HG02678 (cell line): Measurements from ENCODE around the gene CHST11.
"Not testable (repeated sequence)": the region's sequence is repeated elsewhere in the genome, so short reads cannot be mapped to it uniquely, and the experiment has no call there.

Experiments used
- ATAC-seq: cut with Tn5 transposase; IDR thresholded peaks from one replicate; pipeline ENCODE4 v1.9.1; 2021; ENCODE audit warnings: mild to moderate bottlenecking, moderate library complexity; ENCODE audit not compliant: unreplicated experiment

CHST11 gene

DNA sequence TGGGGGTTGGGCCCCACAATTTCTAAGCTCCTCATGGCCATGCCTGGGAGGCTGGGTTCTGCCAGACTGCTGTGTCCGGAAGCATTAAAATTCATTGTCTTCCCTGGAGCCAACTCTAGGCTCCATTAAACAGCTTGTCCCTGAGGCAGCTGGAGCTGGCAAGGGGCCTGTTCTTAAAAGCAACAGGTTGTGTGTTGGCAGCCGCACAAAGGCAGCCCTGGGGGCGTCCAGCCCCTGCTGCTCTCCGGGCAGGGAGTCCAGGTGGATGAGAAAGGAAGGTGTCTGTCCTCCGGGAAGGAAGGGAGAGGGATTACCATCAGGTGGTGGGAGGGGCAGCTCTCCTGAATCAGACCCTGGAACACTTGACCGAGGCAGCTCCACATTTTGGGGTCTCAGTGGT, 98.9 kb downstream of the CHST11 start:
- no peak for ATAC-seq

DNA sequence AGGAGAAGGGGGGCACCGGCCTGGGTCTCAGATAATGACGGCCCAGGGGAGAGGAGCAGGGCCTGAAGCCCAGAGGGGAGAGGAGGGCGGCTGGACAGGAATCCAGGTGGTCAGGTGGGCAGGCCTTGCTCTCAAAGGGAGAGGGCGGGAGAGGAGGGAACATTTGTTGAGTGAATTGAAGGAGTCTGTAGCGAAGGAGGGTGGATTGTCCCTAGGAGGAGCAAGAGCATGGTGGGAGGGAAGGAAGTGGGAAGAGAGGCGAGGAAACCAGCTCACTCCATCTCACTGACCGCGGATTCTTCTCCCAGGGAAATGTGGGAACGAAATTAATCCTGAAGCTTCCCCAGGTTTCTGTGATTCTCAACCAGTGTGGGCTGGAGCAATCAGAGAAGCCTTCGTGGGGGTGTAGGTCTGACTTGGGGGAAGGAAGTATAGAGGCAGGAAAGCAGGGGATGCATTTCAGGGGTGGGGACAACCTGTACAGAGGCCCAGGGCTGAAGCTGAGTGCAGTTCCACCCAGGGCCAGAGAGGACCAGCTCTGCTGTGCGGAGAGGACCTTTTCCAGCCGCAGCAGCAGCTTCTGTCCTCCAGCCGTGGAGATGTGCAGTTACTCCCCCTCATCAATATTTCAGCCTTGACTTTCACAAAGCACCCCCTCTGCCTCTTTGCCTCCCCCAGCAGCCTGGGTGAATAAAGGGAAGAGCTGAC, 100.9 kb downstream of the CHST11 start:
- ATAC-seq: no peak

DNA sequence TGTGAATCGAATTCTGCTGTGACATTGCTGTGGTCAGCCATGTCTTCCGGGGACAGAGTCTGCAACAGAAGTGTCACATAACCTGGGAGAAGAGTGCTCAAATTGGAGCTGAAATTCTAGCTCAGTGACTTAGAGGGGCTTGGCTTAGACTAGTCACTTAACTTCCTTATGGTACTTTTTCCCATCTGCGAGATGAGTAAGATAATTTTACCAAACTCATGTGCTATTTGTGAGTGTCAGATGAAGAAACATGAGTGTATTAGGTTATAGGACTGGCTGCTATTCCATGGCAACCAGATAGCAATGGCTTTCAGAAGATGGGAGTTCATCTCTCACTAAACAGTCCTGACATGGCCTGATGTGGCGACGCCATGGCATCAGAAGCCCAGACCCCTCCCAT, 104.1 kb downstream of the CHST11 start:
- no peak for ATAC-seq

DNA sequence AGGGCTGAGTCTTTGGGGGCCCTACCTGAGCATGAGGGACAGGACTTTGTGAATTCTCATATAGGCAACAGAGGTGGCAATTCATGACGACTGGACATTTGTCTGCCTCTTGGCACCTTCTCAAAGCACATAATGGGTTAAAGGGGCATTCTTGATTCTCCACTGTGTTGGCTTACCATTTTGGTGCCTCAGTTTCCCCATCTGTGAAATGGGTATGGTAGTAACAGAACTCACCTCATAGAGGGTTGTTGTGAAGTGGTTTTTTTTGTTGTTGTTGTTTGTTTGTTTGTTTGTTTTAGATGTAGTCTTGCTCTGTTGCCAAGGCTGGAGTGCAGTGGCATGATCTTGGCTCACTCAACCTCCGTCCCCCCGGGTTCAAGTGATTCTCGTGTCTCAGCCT, 106.0 kb downstream of the CHST11 start:
- ATAC-seq: no peak

DNA sequence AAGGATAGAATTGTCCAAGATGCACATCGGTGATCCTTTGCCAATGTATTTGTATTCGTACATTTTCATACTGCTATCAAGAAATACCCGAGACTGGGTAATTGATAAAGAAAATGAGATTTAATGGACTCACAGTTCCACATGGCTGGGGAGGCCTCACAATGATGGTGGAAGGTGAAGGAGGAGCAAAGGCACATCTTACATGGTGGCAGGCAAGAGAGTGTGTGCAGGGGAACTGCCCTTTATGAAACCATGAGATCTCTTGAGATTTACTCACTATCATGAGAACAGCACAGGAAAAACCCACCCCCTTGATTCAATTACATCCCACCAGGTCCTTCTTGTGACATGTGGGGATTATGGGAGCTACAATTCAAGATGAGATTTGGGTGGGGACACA, 107.9 kb downstream of the CHST11 start:
- ATAC-seq: not testable (repeated sequence)

DNA sequence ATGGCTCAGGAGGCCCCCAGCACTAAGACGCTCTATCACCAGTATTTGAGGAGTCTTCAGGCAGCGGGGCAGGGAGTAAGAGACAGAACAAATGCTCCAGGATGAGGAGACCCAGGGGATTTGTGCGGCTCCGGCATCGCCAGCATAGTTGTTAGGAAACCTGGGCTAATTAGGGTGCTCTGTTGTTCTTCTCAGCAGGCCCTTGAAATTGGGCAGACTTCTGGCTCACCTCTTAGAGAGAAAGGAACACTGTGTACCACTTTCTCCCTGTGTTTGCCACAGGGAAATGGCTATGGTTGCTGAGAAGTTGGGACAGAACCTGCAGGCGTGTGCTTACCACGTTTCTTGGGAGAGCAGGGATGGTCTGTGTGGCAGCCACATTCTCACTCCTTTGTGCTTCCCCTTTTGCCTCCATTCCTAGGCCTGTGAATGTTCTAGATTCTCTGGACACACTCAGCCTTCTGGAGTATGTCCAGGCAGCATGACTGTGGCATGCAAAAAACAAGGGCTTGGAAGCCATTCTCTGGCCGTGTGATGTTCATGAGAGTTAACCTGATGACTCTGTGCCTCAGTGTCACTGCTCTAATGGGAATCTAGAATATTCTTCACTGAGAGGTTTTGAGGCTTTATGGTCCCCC, 109.0 kb downstream of the CHST11 start:
- no peak for ATAC-seq

DNA sequence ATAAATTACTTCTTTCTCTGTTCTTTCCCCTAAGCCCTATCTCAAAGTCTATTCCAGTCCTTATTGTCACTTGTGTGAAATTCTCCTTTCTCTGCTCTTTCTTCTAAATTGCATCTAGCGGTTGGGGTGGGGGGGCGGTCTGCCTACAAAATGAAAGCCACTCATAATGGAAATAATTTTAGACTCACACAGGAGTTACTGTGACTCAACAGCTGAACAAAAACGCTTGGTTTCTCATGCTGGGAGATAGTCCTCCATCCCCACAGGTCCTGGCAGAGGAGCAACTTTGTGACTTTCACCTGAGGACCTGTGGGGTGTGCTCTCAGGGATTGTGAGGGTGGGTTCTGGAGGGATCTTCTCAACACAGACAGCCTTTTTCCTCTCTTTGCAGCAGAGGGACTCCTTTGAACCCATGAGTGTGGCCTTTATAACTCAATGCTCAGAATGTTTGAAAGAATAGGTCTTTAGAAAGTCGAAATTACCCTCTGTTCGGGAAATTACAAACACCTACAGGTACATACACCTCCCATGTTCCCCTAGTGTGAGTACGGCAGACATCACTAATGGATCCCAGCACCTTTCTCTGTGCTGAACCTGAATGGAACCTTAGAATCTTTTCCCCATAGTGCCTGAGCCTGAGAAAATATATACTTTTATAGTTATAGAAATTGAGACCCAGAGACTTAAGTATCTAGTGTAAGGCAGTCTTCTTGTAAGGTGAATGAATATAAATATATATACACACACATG, 109.7 kb downstream of the CHST11 start:
- ATAC-seq: no peak

DNA sequence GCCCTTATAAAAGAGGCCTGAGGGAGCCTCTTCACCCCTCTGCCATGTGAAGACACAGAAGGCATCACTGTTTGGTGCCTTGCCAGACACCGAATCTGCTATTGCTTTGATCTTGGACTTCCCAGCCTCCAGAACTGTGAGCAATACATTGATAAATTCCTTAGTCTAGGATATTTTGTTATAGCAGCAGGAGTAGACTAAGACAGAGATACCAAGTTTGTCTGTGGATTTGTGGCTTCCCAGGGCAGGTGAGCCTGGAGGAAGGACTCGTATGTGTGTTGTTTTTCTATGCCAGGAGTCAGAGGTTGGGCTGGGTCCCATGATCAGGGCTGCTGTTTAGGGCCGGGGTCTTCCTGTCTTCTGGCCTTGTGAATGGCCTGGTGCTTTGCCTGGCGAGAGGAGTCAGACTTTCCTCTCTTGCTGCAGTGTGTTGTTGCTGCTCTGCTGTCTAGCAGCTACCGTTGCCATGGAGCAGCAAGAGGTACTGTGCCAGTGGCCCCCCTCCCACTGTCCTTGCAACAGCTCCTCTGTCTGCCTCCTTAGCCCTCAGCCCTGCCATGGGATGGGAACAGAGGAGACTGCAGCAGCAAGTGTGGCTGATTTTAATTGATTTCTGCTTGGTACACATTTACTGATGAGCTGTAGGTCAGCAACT, 111.2 kb downstream of the CHST11 start:
- ATAC-seq: no peak

DNA sequence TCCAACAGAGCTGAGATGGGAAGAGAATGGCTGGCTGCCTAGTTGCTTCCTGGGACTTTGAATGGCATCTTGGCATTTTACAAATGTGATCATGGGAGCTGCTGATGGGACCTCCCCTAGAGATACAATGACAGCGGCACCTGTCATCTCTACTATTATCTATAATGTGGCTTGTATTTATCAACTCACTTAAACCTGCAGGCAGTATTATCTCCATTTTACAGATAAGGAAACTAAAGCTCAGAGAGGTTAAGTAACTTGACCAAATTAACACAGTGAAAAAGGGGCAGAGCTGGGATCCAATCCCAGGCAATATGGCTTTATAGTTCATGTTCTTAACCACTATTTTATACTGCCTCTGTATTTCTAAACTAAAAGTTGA, 111.7 kb downstream of the CHST11 start:
- ATAC-seq: no peak

DNA sequence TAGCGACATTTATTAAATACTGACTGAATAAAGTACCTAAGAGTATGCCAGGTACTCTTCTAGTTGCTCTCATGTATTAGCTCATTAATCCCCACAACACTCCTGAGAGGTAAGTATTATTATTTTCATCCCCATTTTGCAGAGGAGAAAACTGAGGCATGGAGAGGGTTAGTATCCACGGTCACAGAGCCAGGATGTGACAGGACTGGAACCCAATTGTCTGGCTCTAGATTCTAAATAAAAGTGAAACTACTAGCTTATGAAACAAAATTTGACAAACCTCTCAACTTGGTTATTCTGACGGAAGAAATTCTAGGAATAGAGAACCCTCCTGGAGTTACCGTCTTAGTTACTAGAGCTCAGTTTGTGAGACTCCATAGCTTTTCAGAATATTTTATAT, 112.2 kb downstream of the CHST11 start:
- ATAC-seq: no peak

DNA sequence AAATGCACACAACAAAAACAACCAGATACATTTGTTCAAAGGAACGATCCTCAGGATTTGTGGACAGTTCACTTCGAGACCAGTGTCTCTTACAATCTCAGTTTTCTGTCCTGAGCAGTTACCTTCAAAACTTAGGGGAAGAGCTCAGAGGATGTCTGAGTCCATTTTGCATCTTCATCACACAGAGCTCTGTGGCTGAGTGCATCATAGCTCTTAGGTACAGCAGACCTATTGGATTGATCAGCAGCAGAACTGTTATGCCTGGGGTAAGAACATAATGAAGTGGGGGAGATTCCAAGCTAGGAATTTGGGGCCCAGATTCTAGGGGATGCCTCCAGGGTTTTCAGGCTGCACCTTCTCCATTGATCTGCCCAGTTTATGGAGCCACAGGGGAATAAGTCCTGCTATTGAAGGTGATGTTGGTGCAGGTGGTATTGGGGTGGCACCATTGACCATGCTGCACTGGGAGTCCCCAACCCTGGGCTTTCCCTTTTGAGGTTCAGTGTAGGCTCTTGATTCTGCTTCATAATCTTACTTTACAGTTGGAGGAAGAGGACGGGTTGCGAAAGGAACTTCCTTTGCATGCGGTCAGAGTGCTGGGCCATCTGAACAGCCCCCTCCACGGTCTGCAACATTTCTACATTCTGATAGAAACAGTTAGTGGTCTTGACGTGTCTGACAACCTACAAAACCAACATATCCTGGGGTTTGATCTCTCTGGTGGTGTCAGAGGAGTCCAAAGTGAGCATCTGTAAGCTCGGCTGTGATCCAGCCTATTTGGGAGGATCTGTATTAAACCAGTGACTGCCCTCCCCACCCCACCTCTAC, 112.8 kb downstream of the CHST11 start:
- peak; percentile 84 for ATAC-seq

DNA sequence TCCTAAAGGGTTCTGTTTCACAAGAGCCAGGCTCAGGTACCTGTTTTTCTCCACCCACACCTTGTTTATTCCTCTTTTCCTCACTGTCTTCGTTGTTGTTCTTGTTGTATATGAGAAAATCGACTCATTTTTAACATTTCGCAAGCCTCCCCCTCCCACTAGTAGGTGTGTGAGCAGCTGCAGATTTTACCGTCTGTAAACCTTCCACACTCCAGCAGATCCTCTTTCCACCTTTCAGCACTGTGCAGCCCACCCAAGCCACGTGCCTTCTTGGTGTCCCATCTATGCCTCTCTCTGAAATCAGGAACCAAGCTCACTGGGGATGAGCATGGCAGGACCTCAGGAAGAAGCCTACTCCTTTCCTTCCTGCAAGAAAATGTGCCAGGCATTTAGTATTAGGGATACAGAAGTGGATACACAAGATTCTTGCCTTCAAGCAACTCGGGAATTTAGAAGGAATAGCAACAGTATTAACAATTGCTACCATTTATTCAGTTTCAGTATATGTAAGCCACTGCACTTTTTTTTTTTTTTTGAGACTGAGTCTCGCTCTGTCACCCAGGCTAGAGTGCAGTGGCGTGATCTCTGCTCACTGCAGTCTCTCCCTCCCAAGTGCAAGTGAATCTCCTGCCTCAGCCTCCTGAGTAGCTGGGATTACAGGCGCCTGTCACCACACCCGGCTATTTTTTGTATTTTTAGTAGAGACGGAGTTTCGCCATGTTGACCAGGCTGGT, 113.6 kb downstream of the CHST11 start:
- ATAC-seq: peak; percentile 10

DNA sequence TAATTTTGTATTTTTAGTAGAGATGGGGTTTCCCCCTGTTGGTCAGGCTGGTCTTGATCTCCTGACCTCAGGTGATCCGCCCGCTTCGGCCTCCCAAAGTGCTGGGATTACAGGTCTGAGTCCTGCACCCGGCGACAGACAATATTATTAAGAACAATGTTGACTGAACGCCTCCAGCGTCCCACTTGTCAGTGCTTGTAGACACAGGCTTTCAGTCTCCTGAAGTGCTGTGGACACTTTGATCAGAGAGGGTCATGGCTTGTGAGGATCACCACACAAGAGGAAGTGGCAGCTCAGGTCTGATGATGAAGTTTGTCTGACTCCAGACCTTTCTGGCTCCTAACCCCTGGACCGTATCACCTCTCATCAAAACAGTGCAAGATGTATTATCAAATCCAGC, 114.6 kb downstream of the CHST11 start:
- no peak for ATAC-seq

DNA sequence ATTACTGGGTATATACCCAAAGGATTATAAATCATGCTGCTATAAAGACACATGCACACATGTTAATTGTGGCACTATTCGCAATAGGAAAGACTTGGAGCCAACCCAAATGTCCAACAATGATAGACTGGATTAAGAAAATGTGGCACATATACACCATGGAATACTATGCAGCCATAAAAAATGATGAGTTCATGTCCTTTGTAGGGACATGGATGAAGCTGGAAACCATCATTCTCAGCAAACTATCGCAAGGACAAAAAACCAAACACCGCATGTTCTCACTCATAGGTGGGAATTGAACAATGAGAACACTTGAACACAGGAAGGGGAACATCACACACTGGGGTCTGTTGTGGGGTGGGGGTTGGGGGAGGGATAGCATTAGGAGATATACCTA, 117.6 kb downstream of the CHST11 start:
- not testable (repeated sequence) for ATAC-seq

DNA sequence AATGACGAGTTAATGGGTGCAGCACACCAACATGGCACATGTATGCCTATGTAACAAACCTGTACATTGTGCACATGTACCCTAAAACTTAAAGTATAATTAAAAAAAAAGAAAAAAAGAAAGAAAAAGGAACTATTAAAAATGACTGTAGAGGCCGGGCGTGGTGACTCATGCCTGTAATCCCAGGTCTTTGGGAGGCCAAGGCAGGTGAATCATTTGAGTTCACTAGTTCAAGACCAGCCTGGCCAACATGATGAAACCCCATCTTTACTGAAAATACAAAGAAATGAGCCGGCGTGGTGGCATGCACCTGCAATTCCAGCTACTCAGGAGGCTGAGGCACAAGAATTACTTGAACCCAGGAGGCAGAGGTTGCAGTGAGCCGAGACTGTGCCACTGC, 118.0 kb downstream of the CHST11 start:
- ATAC-seq: not testable (repeated sequence)

DNA sequence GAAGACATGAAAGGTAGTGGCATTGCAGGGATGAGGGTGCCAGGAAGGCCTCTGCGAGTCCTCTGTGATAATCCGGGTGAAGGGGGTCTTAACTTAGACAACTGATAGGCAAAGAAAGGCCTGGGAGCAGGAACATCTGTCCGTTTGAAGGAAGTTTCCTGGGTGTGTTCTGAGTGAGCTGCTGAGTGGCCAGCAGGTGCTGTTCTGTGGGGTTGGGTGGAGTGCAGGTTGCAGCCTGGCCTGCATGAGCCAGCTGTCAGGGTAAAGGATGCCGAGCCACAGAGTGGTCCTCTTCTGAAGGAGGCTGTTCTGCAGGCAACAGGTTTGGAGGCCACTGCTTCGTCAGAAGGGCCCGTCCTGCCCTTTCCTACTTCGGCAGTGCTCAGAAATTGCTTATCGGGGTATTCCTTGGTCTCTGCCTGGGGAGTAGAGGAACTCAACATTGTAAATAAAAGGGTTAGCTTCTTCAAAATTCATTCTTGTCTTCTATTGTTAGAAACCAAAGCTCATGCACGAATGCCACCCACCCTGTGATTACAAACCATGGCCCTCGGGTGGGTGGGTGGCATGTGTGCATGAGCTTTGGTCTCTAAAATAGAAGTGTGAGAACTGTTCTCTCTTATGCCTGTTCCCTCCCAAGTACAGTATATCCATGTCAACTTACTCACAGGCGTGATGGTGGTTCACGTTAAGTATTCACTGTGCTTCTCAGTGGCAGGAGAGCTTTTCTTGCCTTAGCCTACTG, 118.9 kb downstream of the CHST11 start:
- no peak for ATAC-seq

DNA sequence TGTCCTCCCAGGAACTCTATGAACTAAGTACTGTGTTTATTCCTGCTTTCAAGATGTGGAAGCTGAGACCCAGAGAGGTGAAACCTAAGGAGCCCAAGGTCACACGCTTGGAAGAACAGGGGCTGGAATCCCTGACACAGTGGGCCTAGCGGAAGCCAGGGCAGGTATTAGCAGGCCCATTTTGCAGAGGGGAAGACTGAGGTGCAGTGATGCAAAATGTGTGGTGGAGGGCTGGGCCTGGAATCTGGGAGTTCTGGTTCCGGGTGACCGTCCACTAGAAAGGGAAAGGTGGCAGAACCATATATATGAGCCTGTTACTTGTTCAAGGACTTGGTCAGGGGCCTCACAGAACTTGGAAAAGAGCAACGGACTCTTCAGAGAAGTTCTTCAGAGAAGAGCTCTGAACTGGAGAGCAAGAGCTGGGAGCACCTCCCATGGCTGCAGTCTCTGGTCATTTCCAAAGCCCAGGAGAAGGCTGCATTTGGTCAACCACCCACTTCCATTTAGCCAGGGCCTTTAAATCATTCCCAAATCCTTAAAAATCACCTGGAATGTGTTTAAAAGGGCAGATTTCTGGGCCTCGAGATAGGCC, 119.5 kb downstream of the CHST11 start:
- ATAC-seq: no peak

DNA sequence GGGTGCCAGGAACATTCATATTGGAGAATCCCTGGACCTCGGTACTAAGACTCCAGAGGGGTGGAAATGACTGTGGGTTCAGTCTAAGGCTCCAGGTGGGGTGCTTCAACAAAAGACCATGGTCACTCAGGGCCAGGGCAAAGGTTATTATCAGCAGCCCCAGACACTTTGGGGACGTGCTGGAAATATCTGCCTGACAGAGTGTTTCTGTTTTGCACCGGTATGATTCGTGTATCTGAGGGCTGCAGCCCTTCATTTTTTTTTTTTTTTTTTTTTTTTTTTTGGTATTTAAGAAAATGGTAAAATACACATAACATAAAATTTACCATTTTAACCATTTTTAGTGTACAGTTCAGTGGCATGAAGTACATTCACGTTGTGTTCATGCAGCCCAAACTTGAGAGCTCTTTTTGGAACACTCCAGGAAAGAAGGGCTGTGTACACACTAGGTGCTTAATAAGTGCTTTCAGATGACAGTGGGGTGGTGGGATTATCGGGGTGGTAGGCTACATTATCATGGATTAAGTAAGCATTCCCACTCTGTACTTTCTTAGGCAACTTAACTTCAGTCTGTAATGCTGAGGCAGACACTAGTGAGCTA, 120.3 kb downstream of the CHST11 start:
- no peak for ATAC-seq

DNA sequence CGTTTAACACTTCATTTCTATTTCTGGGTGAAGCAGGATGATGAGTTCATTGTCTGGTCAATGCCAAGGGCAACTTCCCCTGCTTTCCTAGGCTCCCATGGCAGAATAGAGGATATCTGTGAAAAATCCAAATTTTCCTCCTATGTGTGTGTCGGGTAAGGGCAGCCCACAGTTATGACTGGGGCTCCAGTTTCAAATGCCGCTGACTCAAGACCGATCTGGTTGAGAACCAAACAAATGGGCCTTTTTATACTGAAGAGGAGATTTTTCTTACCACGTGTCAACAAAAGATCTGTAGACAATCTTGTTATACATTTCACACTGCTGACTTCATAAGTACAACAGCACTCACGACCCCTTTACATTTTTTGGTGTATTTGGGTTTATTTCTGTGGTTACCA, 120.8 kb downstream of the CHST11 start:
- ATAC-seq: no peak
